ENCODE data around the gene PSMD8.

PSMD8 gene

DNA sequence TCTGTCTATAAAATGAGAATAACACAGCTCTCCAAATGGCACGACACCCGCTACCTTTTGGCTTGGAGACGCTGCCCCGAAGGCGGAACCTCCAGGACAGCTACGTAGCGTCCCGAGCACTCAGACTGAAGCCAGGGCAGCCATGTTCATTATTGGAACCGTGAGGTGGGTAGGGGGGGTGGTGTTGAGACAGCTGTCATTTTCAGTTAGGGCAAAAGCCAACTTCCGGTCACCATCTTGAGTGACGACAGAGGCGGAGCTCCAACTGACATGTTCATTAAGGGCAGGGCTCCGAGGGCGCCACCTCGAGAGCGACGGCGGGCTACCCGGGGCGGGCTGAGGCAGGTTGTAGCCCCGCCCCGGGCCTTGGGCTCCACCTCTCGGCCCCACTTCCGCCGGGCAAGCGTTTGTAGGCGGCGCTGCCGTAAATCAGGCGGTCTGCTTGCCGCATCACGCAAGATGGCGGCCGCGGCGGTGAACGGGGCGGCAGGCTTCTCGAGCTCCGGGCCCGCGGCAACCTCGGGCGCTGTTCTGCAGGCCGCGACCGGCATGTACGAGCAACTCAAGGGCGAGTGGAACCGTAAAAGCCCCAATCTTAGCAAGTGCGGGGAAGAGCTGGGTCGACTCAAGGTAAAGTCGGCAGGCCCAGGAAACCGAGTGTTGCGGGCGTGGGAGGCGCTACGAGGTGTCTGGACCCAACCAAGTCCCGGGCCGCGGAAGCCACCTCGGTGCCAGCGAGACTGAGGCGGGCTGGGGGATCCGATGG, at the start of gene PSMD8:
Gene PSMD8 (plus strand): TSS at position 240 of the 766 bp plus-strand sequence. CDS start 31 bp downstream, at position 271.
- peak within 1 kb of the TSS; percentile 93 for H3K9ac ChIP-seq (ENCODE audit: low read length)
- peaks cover 23% of the 10 kb centered on the region for H3K4me1 ChIP-seq (ENCODE audit: insufficient read depth, low read length, severe bottlenecking)
- peaks cover 13% of the 10 kb centered on the region for H3K79me2 ChIP-seq (ENCODE audit: insufficient read depth, low read length)
- peak within 1 kb of the TSS; percentile 74 for H3K4me3 ChIP-seq (ENCODE audit: low read depth, low read length, poor library complexity, severe bottlenecking)
- H3K27ac ChIP-seq (ENCODE audit: low read depth, low read length, poor library complexity, severe bottlenecking) = peak within 1 kb of the TSS; percentile 42
- H3K36me3 ChIP-seq (ENCODE audit: insufficient read depth, low read length) = peaks cover 22% of the 10 kb centered on the region
- no peaks in the 10 kb centered on the region for H3K9me3 ChIP-seq (ENCODE audit: low read length)
- H4K20me1 ChIP-seq (ENCODE audit: insufficient read depth, low read length) = no peaks in the 10 kb centered on the region
- H3K9me2 ChIP-seq (ENCODE audit: low read depth, low read length) = no peaks in the 10 kb centered on the region
- H2AFZ ChIP-seq (ENCODE audit: low read length) = peak within 1 kb of the TSS; percentile 60
- no peak for TF ChIP-seq EZH2 (IDR thresholded peaks at IDR 0.05; ENCODE audit: borderline replicate concordance, low read length)
- TF ChIP-seq, protein P1, sequence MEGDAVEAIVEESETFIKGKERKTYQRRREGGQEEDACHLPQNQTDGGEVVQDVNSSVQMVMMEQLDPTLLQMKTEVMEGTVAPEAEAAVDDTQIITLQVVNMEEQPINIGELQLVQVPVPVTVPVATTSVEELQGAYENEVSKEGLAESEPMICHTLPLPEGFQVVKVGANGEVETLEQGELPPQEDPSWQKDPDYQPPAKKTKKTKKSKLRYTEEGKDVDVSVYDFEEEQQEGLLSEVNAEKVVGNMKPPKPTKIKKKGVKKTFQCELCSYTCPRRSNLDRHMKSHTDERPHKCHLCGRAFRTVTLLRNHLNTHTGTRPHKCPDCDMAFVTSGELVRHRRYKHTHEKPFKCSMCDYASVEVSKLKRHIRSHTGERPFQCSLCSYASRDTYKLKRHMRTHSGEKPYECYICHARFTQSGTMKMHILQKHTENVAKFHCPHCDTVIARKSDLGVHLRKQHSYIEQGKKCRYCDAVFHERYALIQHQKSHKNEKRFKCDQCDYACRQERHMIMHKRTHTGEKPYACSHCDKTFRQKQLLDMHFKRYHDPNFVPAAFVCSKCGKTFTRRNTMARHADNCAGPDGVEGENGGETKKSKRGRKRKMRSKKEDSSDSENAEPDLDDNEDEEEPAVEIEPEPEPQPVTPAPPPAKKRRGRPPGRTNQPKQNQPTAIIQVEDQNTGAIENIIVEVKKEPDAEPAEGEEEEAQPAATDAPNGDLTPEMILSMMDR (IDR thresholded peaks at IDR 0.05; ENCODE audit: low read length) = peak; percentile 9; the same call in 1 of the 2 replicates
- peak within 1 kb of the TSS; percentile 96 for H3K4me2 ChIP-seq (ENCODE audit: low read length)
- no peaks in the 10 kb centered on the region for H3K27me3 ChIP-seq (ENCODE audit: insufficient read depth, low read length)
- no peaks in the 10 kb centered on the region for H3F3A ChIP-seq (ENCODE audit: insufficient read depth, low read length)

DNA sequence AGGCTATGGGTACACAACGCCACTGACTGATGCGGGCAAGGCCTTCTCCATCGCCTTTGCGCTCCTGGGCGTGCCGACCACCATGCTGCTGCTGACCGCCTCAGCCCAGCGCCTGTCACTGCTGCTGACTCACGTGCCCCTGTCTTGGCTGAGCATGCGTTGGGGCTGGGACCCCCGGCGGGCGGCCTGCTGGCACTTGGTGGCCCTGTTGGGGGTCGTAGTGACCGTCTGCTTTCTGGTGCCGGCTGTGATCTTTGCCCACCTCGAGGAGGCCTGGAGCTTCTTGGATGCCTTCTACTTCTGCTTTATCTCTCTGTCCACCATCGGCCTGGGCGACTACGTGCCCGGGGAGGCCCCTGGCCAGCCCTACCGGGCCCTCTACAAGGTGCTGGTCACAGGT, 47.8 kb upstream of the PSMD8 start:
- Histone ChIP-seq H3K4me3 (ENCODE audit: low read depth, low read length, poor library complexity, severe bottlenecking) (no peak overlapping the region), H3F3A (ENCODE audit: insufficient read depth, low read length) (no peaks in the 10 kb centered on the region), H3K36me3 (ENCODE audit: insufficient read depth, low read length) (no peaks in the 10 kb centered on the region; the same call in 1 of the 2 replicates), H3K4me2 (ENCODE audit: low read length) (no peak overlapping the region), H4K20me1 (ENCODE audit: insufficient read depth, low read length) (no peaks in the 10 kb centered on the region), H3K9me3 (ENCODE audit: low read length) (no peaks in the 10 kb centered on the region), H3K4me1 (ENCODE audit: insufficient read depth, low read length, severe bottlenecking) (no peaks in the 10 kb centered on the region), H3K9ac (ENCODE audit: low read length) (no peak overlapping the region), H3K27ac (ENCODE audit: low read depth, low read length, poor library complexity, severe bottlenecking) (no peak overlapping the region), H3K9me2 (ENCODE audit: low read depth, low read length) (no peaks in the 10 kb centered on the region), H2AFZ (ENCODE audit: low read length) (no peak overlapping the region), H3K79me2 (ENCODE audit: insufficient read depth, low read length) (no peaks in the 10 kb centered on the region), H3K27me3 (ENCODE audit: insufficient read depth, low read length) (no peaks in the 10 kb centered on the region)
- TF ChIP-seq, protein P1 (IDR thresholded peaks at IDR 0.05; ENCODE audit: low read length) = no peak
- no peak for TF ChIP-seq EZH2 (IDR thresholded peaks at IDR 0.05; ENCODE audit: borderline replicate concordance, low read length)

DNA sequence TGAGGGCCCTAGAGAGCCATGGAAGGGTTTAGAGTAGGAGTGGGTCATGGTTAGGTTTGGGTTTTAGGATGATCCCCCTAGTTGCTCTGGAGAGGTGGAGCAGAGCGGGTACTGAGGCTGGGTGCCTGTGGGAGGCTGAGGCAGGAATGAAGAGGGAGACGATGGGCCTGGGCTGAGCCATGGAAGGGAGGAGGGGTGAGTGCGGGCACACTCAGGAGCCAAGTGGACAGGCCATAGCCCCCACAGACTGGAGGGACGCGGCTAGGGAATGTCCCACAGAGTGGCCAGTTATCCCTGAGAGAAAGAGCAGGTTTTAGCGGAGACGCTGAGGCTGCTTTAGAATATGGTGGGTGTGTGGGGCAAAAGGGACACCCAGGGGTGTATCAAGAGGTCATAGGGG, 44.7 kb upstream of the PSMD8 start:
- Histone ChIP-seq H3K27ac (ENCODE audit: low read depth, low read length, poor library complexity, severe bottlenecking) (no peak overlapping the region), H3K79me2 (ENCODE audit: insufficient read depth, low read length) (no peaks in the 10 kb centered on the region), H3F3A (ENCODE audit: insufficient read depth, low read length) (no peaks in the 10 kb centered on the region), H3K9ac (ENCODE audit: low read length) (no peak overlapping the region), H3K4me3 (ENCODE audit: low read depth, low read length, poor library complexity, severe bottlenecking) (no peak overlapping the region), H2AFZ (ENCODE audit: low read length) (no peak overlapping the region), H3K4me2 (ENCODE audit: low read length) (no peak overlapping the region), H3K9me2 (ENCODE audit: low read depth, low read length) (no peaks in the 10 kb centered on the region), H3K27me3 (ENCODE audit: insufficient read depth, low read length) (no peaks in the 10 kb centered on the region), H3K36me3 (ENCODE audit: insufficient read depth, low read length) (no peaks in the 10 kb centered on the region; the same call in 1 of the 2 replicates), H4K20me1 (ENCODE audit: insufficient read depth, low read length) (no peaks in the 10 kb centered on the region), H3K9me3 (ENCODE audit: low read length) (no peaks in the 10 kb centered on the region), H3K4me1 (ENCODE audit: insufficient read depth, low read length, severe bottlenecking) (no peaks in the 10 kb centered on the region)
- TF ChIP-seq, protein P1 (IDR thresholded peaks at IDR 0.05; ENCODE audit: low read length) = no peak
- no peak for TF ChIP-seq EZH2 (IDR thresholded peaks at IDR 0.05; ENCODE audit: borderline replicate concordance, low read length)

Data from OCI-LY1 (cell line).